ENCODE measurements around the gene PPP1R37. TPM values are rescaled to one million over a fixed set of nuclear protein-coding genes. Genes with fewer than 3 reads are reported as not detected.
"Not testable (repeated sequence)": the region's sequence is repeated elsewhere in the genome, so short reads cannot be mapped to it uniquely, and the experiment has no call there.

PPP1R37 gene
- total RNA-seq, 1 donor = 31.1 TPM

DNA sequence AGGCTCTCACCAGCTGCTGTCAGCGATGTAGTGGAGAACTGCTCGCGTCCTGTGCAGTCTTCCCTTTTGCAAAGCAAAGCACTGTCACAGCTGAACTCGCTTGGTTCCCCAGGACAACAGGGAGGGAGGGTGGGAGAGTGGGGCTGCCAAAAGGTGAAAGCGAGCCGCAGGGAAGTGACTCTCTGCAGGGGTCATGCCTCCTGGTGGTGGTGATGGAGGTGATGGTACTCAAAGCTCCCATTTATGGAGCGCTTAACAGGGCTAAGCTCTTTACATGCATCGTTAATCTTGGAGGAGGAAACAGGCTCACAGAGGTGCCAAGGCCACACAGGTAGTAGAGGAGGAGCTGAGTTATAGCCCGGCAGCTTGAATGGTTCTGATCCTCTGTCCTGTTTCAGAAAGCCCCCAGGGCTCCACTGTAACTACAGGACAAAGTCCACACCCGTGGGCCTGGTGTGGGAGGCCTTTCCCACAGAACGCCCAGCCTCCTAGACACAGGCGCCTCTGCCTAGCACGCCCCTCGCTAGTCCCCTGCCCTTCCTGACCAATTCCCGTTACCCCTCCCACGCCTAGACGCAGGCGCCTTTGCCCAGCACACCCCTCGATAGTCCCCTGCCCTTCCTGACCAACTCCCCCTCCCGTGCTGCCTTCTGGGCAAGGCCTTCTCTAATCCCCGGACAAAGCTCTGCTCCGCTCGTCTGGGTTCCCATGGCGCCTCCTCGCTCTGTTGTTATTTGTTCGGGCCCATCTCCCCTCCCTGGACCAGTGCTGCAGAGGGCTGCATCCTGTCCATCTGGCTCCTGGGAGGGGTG, 10.7 kb downstream of the PPP1R37 start:
- TF ChIP-seq, protein P1, sequence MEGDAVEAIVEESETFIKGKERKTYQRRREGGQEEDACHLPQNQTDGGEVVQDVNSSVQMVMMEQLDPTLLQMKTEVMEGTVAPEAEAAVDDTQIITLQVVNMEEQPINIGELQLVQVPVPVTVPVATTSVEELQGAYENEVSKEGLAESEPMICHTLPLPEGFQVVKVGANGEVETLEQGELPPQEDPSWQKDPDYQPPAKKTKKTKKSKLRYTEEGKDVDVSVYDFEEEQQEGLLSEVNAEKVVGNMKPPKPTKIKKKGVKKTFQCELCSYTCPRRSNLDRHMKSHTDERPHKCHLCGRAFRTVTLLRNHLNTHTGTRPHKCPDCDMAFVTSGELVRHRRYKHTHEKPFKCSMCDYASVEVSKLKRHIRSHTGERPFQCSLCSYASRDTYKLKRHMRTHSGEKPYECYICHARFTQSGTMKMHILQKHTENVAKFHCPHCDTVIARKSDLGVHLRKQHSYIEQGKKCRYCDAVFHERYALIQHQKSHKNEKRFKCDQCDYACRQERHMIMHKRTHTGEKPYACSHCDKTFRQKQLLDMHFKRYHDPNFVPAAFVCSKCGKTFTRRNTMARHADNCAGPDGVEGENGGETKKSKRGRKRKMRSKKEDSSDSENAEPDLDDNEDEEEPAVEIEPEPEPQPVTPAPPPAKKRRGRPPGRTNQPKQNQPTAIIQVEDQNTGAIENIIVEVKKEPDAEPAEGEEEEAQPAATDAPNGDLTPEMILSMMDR (IDR thresholded peaks at IDR 0.05; ENCODE audit: insufficient read depth, low read depth, low read length) = no peak
- no peak overlapping the region for H3K4me3 ChIP-seq (ENCODE audit: low read depth, low read length)

DNA sequence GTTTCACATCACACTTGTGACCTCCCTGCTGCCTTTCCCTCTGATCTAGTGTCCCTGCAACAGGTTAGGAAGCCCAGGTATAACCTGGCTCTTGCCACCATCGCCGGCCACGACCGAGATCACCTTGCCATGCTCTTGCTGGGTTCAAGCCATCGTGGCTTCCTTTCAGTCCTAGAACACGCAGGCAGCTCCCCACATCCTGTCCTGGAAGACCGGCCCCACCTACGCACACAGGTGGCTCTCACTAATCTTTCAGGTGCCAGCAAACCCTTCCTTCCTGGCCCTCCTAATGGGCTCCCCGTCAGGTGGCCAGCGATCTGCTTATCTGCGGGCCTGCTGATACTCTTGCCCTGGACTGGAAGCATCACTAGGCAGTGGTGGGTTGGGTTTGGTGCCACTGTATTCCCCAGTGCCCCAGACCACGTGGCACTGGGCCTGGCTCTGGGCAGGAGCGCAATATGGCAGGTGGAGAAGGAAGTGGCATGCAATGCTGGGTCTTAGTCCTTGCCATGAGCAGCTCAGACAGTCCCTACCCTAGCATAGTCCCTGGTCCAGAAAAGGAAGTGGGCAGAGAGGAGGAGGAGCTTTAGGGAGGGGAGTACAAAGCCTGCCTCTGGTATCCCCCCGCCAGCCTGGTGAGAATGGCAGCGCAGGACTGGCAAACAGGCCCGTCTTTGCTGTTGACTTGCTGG, 11.8 kb downstream of the PPP1R37 start:
- TF ChIP-seq, protein P1 (IDR thresholded peaks at IDR 0.05; ENCODE audit: insufficient read depth, low read depth, low read length) = no peak
- DNase-seq (ENCODE audit: low read depth) = no peak
- H3K4me3 ChIP-seq (ENCODE audit: low read depth, low read length) = no peak overlapping the region

More for the DNA sequence above, 10.7 kb downstream of the PPP1R37 start:
- DNase-seq (ENCODE audit: low read depth) = no peak

DNA sequence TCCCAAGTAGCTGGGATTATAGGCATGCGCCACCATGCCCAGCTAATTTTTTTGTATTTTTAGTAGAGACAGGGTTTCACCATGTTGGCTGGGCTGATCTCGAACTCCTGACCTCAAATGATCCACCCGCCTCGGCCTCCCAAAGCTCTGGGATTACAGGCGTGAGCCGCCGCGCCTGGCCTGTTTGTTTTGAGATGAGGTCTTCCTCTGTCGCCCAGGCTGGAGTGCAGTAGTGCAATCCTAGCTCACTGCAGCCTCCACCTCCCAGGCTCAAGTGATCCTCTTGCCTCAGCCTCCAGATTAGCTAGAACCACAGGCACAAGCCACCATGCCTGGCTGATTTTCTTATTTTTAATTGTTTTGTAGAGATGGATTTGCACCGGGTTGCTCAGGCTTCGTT, 13.4 kb downstream of the PPP1R37 start:
- not testable (repeated sequence) for H3K4me3 ChIP-seq (ENCODE audit: low read depth, low read length); DNase-seq (ENCODE audit: low read depth)

- DNase-seq (ENCODE audit: low read depth) = no peak
- TF ChIP-seq, protein P1 (IDR thresholded peaks at IDR 0.05; ENCODE audit: insufficient read depth, low read depth, low read length) = no peak
- no peak overlapping the region for H3K4me3 ChIP-seq (ENCODE audit: low read depth, low read length)
These were observed 14.7 kb downstream of the PPP1R37 start for GRCh38 chr19:45107621-45108150.

DNA sequence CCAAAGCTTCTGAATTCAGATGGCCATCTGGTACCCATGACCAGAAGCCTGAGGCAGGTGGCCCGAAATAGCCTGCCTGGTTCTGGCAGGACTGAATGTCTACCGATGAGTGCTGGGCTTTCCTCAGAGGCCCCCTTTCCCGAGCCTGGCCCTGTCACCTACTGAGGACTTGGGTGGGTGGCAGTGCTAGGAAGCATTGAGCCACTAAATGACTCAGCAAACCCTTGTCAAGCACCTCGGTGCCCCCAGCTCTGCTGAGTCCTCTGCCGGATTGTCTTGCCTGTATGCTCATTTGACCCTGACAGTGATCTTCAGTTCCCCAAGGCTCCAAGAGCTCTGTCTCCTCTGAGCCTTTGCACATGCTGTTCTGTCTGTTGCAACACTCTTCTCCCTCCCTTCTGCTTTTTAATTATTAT, 17.9 kb downstream of the PPP1R37 start:
- no peak overlapping the region for H3K4me3 ChIP-seq (ENCODE audit: low read depth, low read length)
- DNase-seq (ENCODE audit: low read depth) = no peak
- TF ChIP-seq, protein P1 (IDR thresholded peaks at IDR 0.05; ENCODE audit: insufficient read depth, low read depth, low read length) = no peak

DNA sequence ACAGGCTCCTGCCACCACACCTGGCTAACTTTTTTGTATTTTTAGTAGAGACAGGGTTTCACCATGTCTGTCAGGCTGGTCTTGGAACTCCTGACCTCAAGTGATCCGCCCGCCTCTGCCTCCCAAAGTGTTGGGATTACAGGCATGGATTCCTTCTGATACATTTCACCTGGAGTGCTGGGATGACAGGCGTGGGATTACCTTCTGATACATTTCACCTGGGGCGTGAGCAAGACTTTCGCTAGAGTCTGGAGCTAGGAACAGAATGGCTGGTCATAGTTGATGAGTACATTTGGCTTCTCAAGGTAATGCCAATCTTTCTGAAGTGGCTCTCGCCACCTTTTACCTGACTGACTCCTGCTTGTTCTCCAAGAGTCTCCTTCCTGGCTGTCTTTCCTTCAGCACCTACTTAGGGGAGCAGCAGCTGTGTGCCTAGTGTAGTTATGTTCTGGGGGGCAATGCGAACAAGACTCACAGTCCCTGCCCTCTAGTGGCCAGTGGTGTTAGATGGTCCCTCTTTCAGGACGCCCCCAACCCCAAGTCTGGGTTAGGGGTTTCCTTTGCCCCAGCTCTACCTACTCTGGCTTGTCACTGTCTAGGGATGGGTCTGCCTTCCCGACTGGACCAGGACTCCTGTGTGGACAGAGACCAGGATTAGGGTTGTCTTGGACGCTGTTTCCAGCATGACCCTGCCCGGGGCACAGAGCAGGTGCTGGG, 19.3 kb downstream of the PPP1R37 start:
- no peak overlapping the region for H3K4me3 ChIP-seq (ENCODE audit: low read depth, low read length)
- TF ChIP-seq, protein P1 (IDR thresholded peaks at IDR 0.05; ENCODE audit: insufficient read depth, low read depth, low read length) = no peak
- no peak for DNase-seq (ENCODE audit: low read depth)

DNA sequence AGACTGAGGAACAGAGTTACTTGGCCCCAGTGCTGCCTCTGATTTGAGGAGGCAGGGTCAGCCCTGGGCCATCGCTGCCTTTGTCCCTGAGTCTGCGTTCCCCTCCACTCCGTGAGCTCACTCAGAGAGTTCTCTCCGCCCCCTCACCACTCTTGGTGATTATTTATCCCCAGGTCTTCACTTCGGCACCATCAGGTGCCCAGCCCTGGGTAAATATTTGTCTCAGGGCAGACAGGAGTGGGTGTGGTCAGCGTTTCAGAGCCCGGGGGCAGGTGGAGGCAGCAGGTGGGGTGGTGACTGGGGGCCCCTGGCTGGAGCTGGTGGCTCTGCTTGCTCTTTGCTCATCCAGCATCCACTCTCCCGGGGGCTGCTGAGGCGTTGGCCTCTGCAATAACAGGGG, 20.6 kb downstream of the PPP1R37 start:
- no peak overlapping the region for H3K4me3 ChIP-seq (ENCODE audit: low read depth, low read length)
- TF ChIP-seq, protein P1 (IDR thresholded peaks at IDR 0.05; ENCODE audit: insufficient read depth, low read depth, low read length) = no peak
- no peak for DNase-seq (ENCODE audit: low read depth)

Data from fibroblast of villous mesenchyme (primary cell).